Heart right ventricle (tissue), 16 donors: ENCODE results near the gene PFDN1. TPM values are rescaled to one million over a fixed set of nuclear protein-coding genes. Genes with fewer than 3 reads are reported as not detected.
A peak's percentile ranks its signal among the peaks of the same experiment; 100 is the strongest.

Source experiments
- ATAC-seq, 8 donors: fragments of 200-7000 bp; cut with Tn5 transposase; one replicate each; pipeline ENCODE4 v1.9.1; 2020; ENCODE audit warnings: mild to moderate bottlenecking in 8 of 8, moderate library complexity in 8 of 8, moderate number of reproducible peaks in 1 of 8
- DNase-seq, 2 donors: peaks; one replicate each; pipeline ENCODE4 v3.0.0-alpha.2; 2020
- H3K27ac ChIP-seq, 10 donors: fragments of 200-600 bp; sonication (generic) in 2 of 10; one replicate each; pipeline versions ENCODE4 v1.5.0 to v1.8.0; 2020 to 2022; ENCODE audit warnings: mild to moderate bottlenecking in 3 of 10
- H3K27me3 ChIP-seq, 7 donors: fragments of 200-600 bp; one replicate each; pipeline ENCODE4 v1.8.0; 2021 to 2022; ENCODE audit warnings: mild to moderate bottlenecking in 2 of 7
- H3K36me3 ChIP-seq, 9 donors: fragments of 200-600 bp; sonication (generic) in 1 of 9; one replicate each; pipeline versions ENCODE4 v1.5.0 to v1.8.0; 2020 to 2022; ENCODE audit warnings: mild to moderate bottlenecking in 2 of 9
- H3K4me1 ChIP-seq, 9 donors: fragments of 200-600 bp; sonication (generic) in 1 of 9; one replicate each; pipeline versions ENCODE4 v1.5.0 to v1.8.0; 2020 to 2022; ENCODE audit warnings: mild to moderate bottlenecking in 4 of 9
- H3K4me3 ChIP-seq, 10 donors: fragments of 200-600 bp; sonication (generic) in 2 of 10; one replicate each; pipeline versions ENCODE4 v1.5.0 to v1.8.0; 2020 to 2022; ENCODE audit warnings: mild to moderate bottlenecking in 7 of 10, moderate library complexity in 2 of 10
- H3K9me3 ChIP-seq, 11 donors: fragments of 200-600 bp in 10 of 11; sonication (generic) in 2 of 11; one replicate each; pipeline versions ENCODE4 v1.5.0 to v1.8.0; 2013 to 2022; ENCODE audit warnings: mild to moderate bottlenecking in 2 of 11, control low read depth in 1 of 11, moderate library complexity in 1 of 11
- WGBS, 2 donors: extraction: QIAGEN DNeasy Blood & Tissue Kit; methylation state at CpG; one replicate each; pipeline ENCODE4 v1.1.7; 2013; ENCODE audit warnings: inconsistent platforms in 1 of 2; 5-methylcytosine and 5-hydroxymethylcytosine counted together
- intact Hi-C, 10 donors: fragments of 100-400 bp; cut with DNase I; formaldehyde crosslinking; loops; one replicate each; pipeline versions ENCODE4 v1.11.1 to v1.14.2; 2022
- polyA plus RNA-seq, 2 donors: library from polyadenylated mRNA; stranded (reverse); fragments of 200-250 nt; gene quantifications; one replicate each; pipeline ENCODE4 v1.2.3, GENCODE V29; 2013
- total RNA-seq, 10 donors: library from RNA; stranded (reverse); fragmentation: NEBNext Ultra II Directional in 3 of 10; extraction: Animal tissue kit (Norgen Biotek cat#: 25700) in 3 of 10; gene quantifications; one replicate each; pipeline versions ENCODE4 v1.2.1 to v1.2.4, GENCODE V29; 2021 to 2023
- TF ChIP-seq, protein P1 (sequence below), 9 donors: fragments of 200-600 bp; sonication (generic) in 2 of 9; IDR thresholded peaks; one replicate each; pipeline versions ENCODE4 v1.5.0 to v1.8.0; 2021 to 2022; ENCODE audit warnings: antibody characterized with exemption in 9 of 9, mild to moderate bottlenecking in 5 of 9, moderate library complexity in 1 of 9
- donor health status: Arrhythmogenic right ventricular cardiomyopathy.
- donor health status: ischemic (EF 13 %, LVEDD 7.1; RV severe dilation, severe dysfunction).
- donor health status: healthy with polysubstance abuse.
- donor health status: DM: no; HTN: yes; CAD: no.
- donor health status: DM: no; HTN: no; CAD: no.
- donor health status: ischemic (EF 25% LVEDD 6.9; RV normal size, moderate dysfunction).
- donor health status: ischemic (EF 25% LVEDD 5.7; RV mildly dilated, moderate dysfunction).
- donor health status: healthy.
- donor health status: DM: yes; HTN: yes; CAD: no.
- donor health status: Ischemic cardiomyopathy.
- donor health status: ischemic (EF 35%, LVEDD 5.7; RV mildly dilated, moderate dysfunction).
- donor health status: nonischemic (EF 11% LVEDD 7.7; RV severe dilation, severe dysfunction).
- donor health status: DM: yes; HTN: yes; CAD: no.
- donor health status: PGD.
- donor health status: ischemic (EF 29% LVEDD 5.4; RV normal size, mild dysfunction).
- donor health status: nonischemic (EF 23%, LVEDD 6.1; RV moderate dilation, normal function).

Gene PFDN1
- total and polyA plus RNA-seq, 12 donors = 56.8 to 100 (median 80.7) TPM

DNA sequence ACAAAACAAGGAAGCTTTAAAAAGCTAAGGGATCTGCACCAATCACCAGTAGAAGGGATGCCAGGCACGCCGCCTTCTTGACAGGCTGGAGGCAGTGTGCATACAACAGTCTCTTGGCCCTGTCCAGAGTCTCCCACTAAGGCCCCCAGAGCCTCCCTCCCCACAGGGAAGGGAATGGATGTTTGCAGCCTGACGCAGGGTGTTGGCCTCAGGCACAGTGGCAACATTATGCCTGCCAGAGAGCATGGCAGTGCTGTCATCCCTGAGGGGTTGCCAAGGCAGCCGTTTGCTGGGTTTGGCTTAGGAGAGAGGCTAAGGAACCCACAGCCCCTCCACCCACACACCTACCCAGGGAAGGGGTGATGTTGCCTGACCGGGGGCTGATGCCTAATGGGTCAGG is 38.7 kb upstream of the PFDN1 start:
- peaks cover 0 to 69% (median 12%) of the 10 kb centered on the region in 9 donors for H3K36me3 ChIP-seq
- peak overlapping the region in 9 of 10 donors; percentile 3 to 96 (median 90) for H3K27ac ChIP-seq
- intact Hi-C loops = loop anchor here in 5 of 10 donors (5.0 to 10.0 kb wide), 3 partner anchors 39 to 47 kb away; partner anchors contain the start of gene PFDN1 (in 2 of the 5)

DNA sequence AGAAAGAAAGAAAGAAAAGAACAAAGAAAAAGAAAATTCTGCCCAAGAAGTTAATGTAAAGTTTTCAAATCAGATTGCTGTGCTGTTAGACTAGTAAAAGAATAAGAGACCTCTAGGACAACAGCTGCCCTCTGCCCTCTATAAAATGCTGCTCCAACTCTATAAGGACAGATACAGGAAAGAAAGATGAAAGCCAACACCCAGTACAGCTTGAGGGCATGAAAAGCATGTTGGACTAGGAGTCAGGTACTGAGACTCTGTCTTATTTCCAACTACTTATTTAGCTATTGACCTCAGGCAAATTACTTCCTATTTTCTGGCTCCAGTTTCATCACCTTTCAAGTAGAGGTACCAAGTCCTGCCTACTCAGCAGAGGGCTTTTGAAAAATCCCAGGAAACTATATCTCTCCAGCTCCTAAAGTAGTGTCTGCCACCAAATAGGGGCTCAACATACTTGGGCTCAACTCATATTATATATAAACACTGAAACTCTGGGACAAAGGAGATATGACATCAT is 37.8 kb upstream of the PFDN1 start:
- Histone ChIP-seq H3K27ac (peak overlapping the region in 8 of 10 donors; percentile 32 to 96 (median 92)), H3K36me3 (peaks cover 0 to 77% (median 16%) of the 10 kb centered on the region in 9 donors), H3K27me3 (no peaks in the 10 kb centered on the region), H3K9me3 (no peaks in the 10 kb centered on the region), H3K4me1 (peaks cover 11 to 100% (median 96%) of the 10 kb centered on the region in 9 donors), H3K4me3 (no peak overlapping the region)
- ATAC-seq = no peak
- TF ChIP-seq, protein P1, sequence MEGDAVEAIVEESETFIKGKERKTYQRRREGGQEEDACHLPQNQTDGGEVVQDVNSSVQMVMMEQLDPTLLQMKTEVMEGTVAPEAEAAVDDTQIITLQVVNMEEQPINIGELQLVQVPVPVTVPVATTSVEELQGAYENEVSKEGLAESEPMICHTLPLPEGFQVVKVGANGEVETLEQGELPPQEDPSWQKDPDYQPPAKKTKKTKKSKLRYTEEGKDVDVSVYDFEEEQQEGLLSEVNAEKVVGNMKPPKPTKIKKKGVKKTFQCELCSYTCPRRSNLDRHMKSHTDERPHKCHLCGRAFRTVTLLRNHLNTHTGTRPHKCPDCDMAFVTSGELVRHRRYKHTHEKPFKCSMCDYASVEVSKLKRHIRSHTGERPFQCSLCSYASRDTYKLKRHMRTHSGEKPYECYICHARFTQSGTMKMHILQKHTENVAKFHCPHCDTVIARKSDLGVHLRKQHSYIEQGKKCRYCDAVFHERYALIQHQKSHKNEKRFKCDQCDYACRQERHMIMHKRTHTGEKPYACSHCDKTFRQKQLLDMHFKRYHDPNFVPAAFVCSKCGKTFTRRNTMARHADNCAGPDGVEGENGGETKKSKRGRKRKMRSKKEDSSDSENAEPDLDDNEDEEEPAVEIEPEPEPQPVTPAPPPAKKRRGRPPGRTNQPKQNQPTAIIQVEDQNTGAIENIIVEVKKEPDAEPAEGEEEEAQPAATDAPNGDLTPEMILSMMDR (IDR thresholded peaks at IDR 0.05) = no peak
- no peak for DNase-seq
- intact Hi-C loops = loop anchor here in 5 of 10 donors (5.0 to 10.0 kb wide), 3 partner anchors 38 to 46 kb away; partner anchors contain the start of gene PFDN1 (in 2 of the 5)

More for the DNA sequence above, 38.7 kb upstream of the PFDN1 start:
- Histone ChIP-seq H3K9me3 (no peaks in the 10 kb centered on the region), H3K27me3 (no peaks in the 10 kb centered on the region), H3K4me3 (peak overlapping the region in 6 of 10 donors; percentile 0 to 90 (median 8)), H3K4me1 (peaks cover 11 to 93% (median 87%) of the 10 kb centered on the region in 9 donors)
- 44 to 50% methylated on average over 5 of the region's 5 CpGs for WGBS, 2 donors
- ATAC-seq (peak; percentile 12 to 83 (median 66)), DNase-seq (peak; percentile 68 to 80)
- TF ChIP-seq, protein P1 (IDR thresholded peaks at IDR 0.05) = no peak

DNA sequence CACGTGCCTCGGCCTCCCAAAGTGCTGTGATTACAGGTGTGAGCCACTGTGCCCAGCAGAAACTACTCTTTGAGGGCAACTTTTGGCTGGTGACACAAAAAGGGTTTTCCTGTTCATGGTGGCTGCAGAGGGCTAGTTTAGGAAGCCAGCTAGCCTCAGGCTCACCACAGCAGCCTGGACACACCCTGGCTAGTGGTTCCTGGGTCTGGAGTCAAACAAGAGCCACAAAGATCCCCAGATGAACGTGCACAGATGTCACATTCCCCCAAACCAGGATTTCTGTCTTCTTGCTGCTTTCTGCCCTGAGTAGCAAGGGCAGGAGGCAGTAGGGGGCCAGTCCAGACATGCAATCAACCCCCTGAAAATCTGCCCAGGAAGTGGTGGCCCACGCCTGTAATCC is 36.7 kb upstream of the PFDN1 start:
- Histone ChIP-seq H3K4me3 (no peak overlapping the region), H3K27ac (peak overlapping the region in 7 of 10 donors; percentile 34 to 96 (median 90)), H3K4me1 (peaks cover 11 to 97% (median 90%) of the 10 kb centered on the region in 9 donors), H3K27me3 (no peaks in the 10 kb centered on the region), H3K9me3 (no peaks in the 10 kb centered on the region), H3K36me3 (peaks cover 0 to 84% (median 23%) of the 10 kb centered on the region in 9 donors)
- intact Hi-C loops = loop anchor here in 5 of 10 donors (5.0 to 10.0 kb wide), 3 partner anchors 37 to 45 kb away; partner anchors contain the start of gene PFDN1 (in 2 of the 5)
- no peak for DNase-seq
- no peak for ATAC-seq
- 81% methylated on average over 4 of the region's 4 CpGs for WGBS, 2 donors
- TF ChIP-seq, protein P1 (IDR thresholded peaks at IDR 0.05) = no peak

DNA sequence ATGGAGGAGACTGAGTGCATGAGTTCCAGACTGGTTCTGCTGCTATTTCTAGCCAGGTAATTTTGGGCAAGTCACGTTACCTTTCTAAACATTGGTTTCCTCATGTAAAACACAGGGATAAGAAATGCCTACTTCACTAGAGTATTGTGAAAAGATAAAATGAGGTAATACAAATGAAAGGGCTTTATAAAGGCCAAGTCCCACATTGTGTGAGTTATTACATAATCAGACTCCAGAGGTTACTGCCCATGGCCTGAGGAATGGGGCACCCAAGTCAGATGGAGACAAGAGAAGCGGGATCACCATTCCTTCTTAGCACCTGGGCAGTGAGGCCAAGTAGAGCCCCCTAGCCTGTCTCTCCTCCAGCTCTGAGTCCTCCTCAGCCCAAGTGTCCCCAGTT is 36.0 kb upstream of the PFDN1 start:
- TF ChIP-seq, protein P1 (IDR thresholded peaks at IDR 0.05) = no peak
- DNase-seq = no peak
- H3K27ac ChIP-seq = peak overlapping the region in 4 of 10 donors; percentile 73 to 96 (median 95)
- H3K4me1 ChIP-seq = peaks cover 11 to 97% (median 84%) of the 10 kb centered on the region in 9 donors
- 80 to 89% methylated on average over 2 of the region's 2 CpGs for WGBS, 2 donors
- no peak overlapping the region for H3K4me3 ChIP-seq
- H3K36me3 ChIP-seq = peaks cover 0 to 90% (median 30%) of the 10 kb centered on the region in 9 donors
- no peaks in the 10 kb centered on the region for H3K9me3 ChIP-seq
- no peaks in the 10 kb centered on the region for H3K27me3 ChIP-seq
- no peak for ATAC-seq
- intact Hi-C loops = no loop called here
